CD4-positive, alpha-beta T cell treated with Interleukin-12 subunit alpha and Interleukin-12 subunit beta, for 1 hour (primary cell): ENCODE results near the gene NEB.
"Not testable (repeated sequence)": the region's sequence is repeated elsewhere in the genome, so short reads cannot be mapped to it uniquely, and the experiment has no call there.

Experiments used
- DNase-seq: peaks from one replicate; pipeline ENCODE4 v3.0.0-alpha.2; 2020

Gene NEB

DNA sequence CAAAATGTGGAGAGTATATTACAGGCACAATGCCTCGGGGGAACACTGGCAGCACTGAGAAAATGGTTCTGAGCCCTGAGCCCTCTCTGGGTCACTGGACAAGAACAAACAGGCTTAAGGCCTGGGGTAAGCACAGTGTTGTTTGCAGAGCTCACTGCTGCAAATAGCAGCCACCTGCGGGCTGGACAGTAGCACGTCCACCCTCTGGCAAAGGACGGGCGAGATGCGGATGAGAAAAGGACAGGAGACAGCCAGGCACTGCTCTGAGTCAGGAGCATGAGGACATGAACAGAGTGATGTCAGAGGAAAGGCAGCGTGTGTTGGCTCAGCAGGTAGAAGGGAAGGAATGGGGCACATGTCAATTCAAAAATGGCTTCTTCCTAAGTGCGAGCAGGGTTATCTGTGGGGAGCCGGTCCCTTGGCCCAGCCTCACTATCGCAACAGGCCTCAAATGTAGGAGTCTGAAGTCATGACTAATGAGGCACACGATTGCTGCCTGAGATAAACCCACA is 25.9 kb upstream of the NEB start:
- no peak for DNase-seq

DNA sequence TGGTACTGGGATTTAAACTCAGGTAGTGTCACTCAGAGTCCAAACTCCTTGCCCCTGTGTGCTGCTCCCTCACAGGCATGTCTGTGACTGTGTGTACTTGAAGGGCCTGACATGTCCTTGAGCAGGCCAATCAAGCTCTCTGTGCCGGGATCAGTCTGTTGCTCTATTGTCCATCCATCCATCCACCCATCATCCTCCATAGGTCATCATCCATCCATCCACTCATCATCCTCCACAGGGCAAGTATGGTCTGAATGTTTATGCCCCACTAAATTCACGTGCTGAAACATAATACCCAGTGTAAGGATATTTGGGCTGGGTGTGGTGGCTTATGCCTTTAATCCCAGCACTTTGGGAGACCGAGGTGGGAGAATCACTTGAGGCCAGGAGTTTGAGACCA is 24.5 kb upstream of the NEB start:
- DNase-seq: no peak

DNA sequence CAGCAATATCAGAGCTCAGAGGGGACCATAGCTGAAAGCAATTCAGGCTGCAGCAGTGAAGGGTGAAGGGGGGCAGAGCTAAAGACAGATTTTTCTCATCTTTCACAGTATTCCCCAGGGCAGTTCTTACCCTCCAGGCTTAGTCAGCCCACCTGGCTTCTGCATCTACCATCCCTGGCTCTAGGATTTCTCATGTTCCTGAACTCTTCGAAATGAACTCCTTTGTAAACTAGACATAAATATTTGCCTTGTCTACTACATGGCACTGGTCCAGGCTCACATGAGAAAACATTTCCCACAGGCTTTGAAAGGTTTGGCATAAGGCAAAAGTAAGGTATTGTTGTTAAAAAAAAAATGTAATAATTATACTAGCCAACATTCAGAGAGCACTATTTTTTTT is 23.6 kb upstream of the NEB start:
- DNase-seq: no peak

GRCh38 chr2:151756820-151757219 is 22.5 kb upstream of the NEB start:
- DNase-seq: no peak

GRCh38 chr2:151754253-151754897 is 20.1 kb upstream of the NEB start:
- no peak for DNase-seq

DNA sequence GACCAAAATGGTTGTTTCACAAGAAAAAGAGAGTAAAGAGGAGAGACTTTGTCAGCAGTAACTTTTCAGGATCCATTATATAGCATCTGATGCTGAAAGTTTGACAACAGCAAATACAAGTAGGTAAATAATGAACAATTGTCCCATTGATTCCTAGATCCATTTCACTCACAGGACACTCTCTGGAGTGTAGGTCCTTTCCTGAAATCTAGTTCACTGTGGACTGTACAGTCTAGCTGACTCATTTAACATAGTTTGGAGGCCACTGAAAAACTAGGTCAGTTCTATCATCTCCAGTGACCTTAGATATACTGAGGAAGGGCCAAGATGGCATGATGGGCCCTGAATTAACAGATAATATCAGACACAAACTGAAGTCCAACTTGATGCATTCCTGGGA is 19.3 kb upstream of the NEB start:
- DNase-seq: no peak

GRCh38 chr2:151745261-151745660 is 11.0 kb upstream of the NEB start:
- DNase-seq: not testable (repeated sequence)

DNA sequence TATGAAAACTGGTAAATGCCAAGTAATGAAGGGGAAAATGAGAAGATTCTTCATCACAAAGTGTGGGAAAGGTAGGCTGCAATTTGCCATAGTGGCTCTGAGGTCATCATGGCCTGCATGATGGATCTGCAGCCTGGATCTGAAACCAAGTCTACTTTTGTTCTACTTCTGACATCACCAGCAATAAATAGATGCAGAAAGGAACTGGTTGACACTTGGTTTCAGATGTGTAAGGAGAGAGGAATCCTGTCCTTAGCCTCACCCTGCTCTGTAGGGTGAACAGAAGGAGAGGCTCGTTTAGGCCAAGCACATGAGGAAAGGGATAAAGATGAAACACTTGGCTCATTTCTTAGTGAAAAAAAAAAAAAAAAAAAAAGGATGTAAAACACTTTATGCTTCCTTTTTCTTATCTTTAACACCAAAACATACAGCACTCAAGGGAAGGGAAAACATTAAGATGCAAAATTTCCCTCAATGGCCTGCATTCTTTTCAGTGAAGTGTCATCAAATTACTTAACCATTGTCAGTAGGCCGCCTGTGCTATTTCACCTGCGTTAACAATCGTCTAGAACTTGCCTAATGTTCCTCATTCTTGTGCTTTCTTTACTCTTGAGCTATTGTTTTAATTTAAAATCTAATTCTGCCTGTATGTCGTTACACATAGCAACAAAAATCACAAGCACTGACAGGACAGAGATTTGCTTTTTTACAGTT is 3.9 kb downstream of the NEB start:
- DNase-seq: no peak

DNA sequence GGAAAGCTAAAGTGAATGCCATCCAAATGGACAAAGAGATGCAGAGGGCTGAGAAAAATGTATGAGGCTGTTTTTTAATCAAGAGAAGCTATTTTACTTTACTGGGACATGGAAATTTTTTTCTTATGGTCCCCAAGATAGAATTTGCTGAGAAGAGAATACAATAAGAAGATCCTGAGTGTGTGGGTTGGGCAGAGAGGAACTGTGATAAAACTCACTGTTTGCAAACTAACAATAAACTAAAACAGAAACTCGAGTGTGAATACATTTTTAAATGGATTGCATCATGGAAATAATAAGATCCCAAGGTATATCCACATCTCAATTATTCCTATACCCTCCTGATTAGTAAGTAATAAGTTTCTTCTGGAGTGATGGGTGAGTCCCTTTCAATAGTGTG is 4.4 kb downstream of the NEB start:
- DNase-seq: no peak

- DNase-seq: no peak
Measured at GRCh38 chr2:151729415-151729811, 4.9 kb downstream of the NEB start.

- no peak for DNase-seq
Measured at GRCh38 chr2:151728804-151729414, 5.4 kb downstream of the NEB start.

GRCh38 chr2:151727593-151728552 is 6.4 kb downstream of the NEB start:
- DNase-seq: no peak

DNA sequence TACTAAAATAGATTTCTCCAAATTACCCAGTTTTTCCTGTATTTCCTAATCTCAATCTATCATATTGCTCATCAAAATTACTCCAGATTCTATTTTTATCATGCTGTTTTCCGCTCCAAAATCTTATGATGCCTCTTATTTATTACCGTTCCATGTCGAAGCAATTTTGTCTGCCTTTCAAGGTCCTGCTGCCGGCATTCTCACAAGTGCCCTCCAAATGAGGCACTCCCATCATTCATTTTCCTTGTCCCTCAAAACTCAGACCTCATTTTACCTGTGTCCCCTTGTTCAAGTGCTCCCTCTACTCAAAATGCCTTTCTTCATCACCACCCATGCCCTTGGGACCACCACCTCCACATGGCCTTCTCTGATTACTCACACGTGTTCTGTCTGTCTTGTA is 13.1 kb downstream of the NEB start:
- no peak for DNase-seq

GRCh38 chr2:151720521-151720920 is 13.8 kb downstream of the NEB start:
- no peak for DNase-seq

DNA sequence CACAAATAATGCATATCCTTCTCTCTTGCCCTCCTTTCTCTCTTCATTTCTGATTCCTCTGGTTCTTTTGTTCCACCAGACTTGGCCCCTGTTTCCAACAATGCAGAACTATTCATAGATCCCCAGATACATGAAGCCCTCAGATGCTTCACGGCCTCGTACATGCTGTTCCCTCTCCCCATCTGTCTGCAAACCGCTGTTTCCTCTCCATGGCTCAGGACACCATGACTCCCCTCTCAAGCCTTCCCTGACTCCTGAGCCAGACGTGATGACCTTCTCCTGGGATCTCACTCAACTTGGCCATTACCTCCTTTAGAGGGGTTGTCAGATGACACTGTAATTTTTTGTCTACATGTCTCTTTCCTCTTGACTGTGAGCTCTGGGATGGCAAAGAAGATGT is 15.5 kb downstream of the NEB start:
- DNase-seq: no peak

DNA sequence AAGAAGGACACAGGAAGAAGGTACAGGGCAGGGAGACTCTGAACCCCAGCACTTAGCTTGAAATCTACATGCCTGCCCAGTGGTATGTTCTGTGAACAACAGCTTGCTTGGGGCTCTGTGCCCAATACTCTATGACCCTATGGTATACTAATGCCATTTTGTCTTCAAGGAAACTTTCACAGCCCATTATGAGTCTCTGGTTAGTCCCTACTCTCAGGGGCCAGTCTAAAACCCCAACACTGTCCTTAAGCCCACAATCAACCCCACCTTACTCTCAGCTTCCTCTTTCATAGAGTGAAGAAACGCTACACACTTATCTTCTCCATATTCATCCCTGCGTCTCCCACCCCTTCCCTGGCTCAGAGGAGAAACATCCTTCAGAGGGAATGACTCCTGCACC is 16.0 kb downstream of the NEB start:
- no peak for DNase-seq

GRCh38 chr2:151716721-151717120 is 17.6 kb downstream of the NEB start:
- DNase-seq: no peak

DNA sequence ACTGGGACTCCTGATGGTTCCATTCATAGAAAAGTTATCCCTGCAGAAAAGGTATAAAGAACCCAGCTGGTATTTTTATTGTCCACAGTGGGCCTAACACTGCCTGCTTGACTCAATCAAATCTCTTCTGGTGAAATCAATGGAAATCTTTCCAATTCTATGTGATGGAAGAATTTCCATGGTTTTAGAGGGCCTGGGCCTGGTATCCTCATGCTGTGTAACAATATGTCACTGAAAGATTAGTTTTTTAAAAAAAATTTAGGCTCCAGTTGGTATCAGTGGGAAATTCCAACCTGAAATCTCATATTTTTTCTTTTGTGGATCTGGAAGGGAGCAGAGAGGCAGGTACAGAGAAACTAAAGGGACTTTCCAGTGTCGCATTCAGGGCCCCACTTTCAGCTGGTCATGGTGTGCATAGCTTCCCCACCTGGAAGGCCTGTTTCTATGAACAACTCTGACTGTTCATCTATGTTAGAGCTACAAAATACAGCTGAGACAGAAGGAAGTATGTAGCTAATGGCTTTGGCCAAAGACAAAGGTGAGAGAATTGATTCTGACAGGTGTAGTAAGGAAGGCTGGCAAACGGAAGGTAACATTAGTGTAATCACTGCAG is 20.9 kb downstream of the NEB start:
- DNase-seq: no peak

GRCh38 chr2:151711025-151711424 is 23.3 kb downstream of the NEB start:
- DNase-seq: no peak

GRCh38 chr2:151708788-151709187 is 25.5 kb downstream of the NEB start:
- DNase-seq: no peak

DNA sequence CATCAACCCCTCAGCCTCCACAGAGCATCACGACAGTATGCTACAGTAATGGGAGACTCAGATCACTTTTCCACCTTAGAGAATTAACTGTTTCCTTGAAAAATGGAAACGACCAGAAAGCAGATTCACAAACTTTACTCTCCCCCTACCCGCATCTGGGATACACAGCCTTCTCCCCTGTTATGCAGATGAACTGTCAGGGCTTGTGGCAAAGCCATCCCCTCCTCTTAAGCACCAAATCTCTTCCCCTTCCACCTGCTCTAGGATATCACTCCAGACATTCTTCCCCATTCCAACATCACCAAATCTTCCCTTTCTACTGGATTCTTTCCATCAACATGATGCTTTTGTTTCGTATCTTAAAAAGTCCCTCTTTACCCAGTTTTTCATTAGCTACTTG is 26.4 kb downstream of the NEB start:
- no peak for DNase-seq

DNA sequence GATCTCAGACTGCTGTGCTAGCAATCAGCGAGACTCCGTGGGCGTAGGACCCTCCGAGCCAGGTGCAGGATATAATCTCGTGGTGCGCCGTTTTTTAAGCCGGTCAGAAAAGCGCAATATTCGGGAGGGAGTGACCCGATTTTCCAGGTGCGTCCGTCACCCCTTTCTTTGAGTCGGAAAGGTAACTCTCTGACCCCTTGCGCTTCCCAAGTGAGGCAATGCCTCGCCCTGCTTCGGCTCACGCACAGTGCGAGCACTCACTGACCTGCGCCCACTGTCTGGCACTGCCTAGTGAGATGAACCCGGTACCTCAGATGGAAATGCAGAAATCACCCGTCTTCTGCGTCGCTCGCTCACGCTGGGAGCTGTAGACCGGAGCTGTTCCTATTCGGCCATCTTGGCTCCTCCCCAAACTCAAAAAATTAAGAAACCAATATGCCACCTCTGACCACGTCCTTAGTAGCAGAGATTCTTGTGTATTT is 29.8 kb downstream of the NEB start:
- not testable (repeated sequence) for DNase-seq
